H1 (cell line): Measurements from ENCODE around the gene TM9SF3. TPM values are rescaled to one million over a fixed set of nuclear protein-coding genes. Genes with fewer than 3 reads are reported as not detected.

Experiments
- CTCF ChIA-PET: fragments of 300-600 bp; sonication (Branson Sonifier 250); formaldehyde crosslinking; loops from one replicate; lab custom pipeline; 2021; ENCODE audit not compliant: partially characterized antibody; lab: Charles Lee
- POLR2A ChIA-PET: fragments of 300-600 bp; sonication (Branson Sonifier 250); formaldehyde crosslinking; loops from one replicate; lab custom pipeline; 2021; ENCODE audit warnings: inconsistent platforms; ENCODE audit not compliant: partially characterized antibody; lab: Charles Lee
- DNase-seq, 2 experiments: peaks; one replicate each; pipeline versions ENCODE4 v3.0.0 to v3.0.0-alpha.2; 2010 to 2022; ENCODE audit warnings: low spot score in 2 of 2, low read depth in 1 of 2, mixed read lengths in 1 of 2
- FAIRE-seq: peaks from 2 replicates; lab custom pipeline; 2011; peaks lifted over from hg19 to GRCh38; lab: Jason Lieb, UNC
- H2AFZ ChIP-seq: 2 replicates; pipeline ENCODE4 v1.8.1; 2012; ENCODE audit warnings: low read length, inconsistent platforms
- H2AK5ac ChIP-seq: 2 replicates; pipeline ENCODE4 v1.6.1; 2013; ENCODE audit warnings: low read depth, low read length
- H2BK120ac ChIP-seq: replicated peaks from 2 replicates; pipeline ENCODE3; 2013; ENCODE audit warnings: low read depth, low read length, inconsistent platforms
- H2BK12ac ChIP-seq: 2 replicates; pipeline ENCODE4 v1.6.1; 2013; ENCODE audit warnings: low read depth, low read length
- H2BK15ac ChIP-seq: 2 replicates; pipeline ENCODE4 v1.6.1; 2013; ENCODE audit warnings: low read length
- H2BK20ac ChIP-seq: 2 replicates; pipeline ENCODE4 v1.6.1; 2013; ENCODE audit warnings: low read length
- H2BK5ac ChIP-seq: 2 replicates; pipeline ENCODE4 v1.6.1; 2013; ENCODE audit warnings: low read depth, low read length
- H3K14ac ChIP-seq: 2 replicates; pipeline ENCODE4 v1.6.1; 2013; ENCODE audit warnings: inconsistent platforms; ENCODE audit not compliant: insufficient read length
- H3K18ac ChIP-seq: 2 replicates; pipeline ENCODE4 v1.6.1; 2013; ENCODE audit warnings: low read length; ENCODE audit errors: extremely low read depth
- H3K23ac ChIP-seq: 2 replicates; pipeline ENCODE4 v1.6.1; 2013; ENCODE audit warnings: inconsistent platforms; ENCODE audit not compliant: insufficient read length
- H3K23me2 ChIP-seq: 2 replicates; pipeline ENCODE4 v1.6.1; 2013; ENCODE audit warnings: low read depth, low read length
- H3K27ac ChIP-seq: 2 replicates; pipeline ENCODE4 v1.6.1; 2011; ENCODE audit warnings: low read depth, low read length, inconsistent platforms
- H3K27me3 ChIP-seq, 4 experiments: replicated peaks in 1 of 4; 1 replicate in 1 of 4; 2 replicates in 3 of 4; pipeline versions ENCODE4 v1.6.1 to v1.8.1; 2011 to 2013; ENCODE audit warnings: low read length in 3 of 4, mild to moderate bottlenecking in 3 of 4, inconsistent platforms in 2 of 4, mixed read lengths in 2 of 4, moderate library complexity in 1 of 4; ENCODE audit not compliant: control insufficient read depth in 3 of 4, insufficient read depth in 3 of 4; ENCODE audit errors: extremely low read depth in 1 of 4
- H3K36me3 ChIP-seq, 4 experiments: 2 replicates each; pipeline versions ENCODE4 v1.6.1 to v1.8.1; 2011 to 2013; ENCODE audit warnings: mild to moderate bottlenecking in 4 of 4, low read length in 3 of 4, moderate library complexity in 2 of 4, control low read depth in 1 of 4, inconsistent platforms in 1 of 4; ENCODE audit not compliant: insufficient read depth in 4 of 4, control insufficient read depth in 2 of 4
- H3K4ac ChIP-seq: replicated peaks from 2 replicates; pipeline ENCODE3; 2013; ENCODE audit warnings: low read length, low read depth, mixed read lengths, inconsistent platforms; ENCODE audit not compliant: insufficient read length
- H3K4me1 ChIP-seq, 4 experiments: replicated peaks in 1 of 4; 1 replicate in 1 of 4; 2 replicates in 3 of 4; pipeline versions ENCODE4 v1.6.1 to v1.8.1; 2011 to 2013; ENCODE audit warnings: low read length in 3 of 4, inconsistent platforms in 2 of 4, mixed read lengths in 1 of 4; ENCODE audit not compliant: insufficient read depth in 4 of 4, control insufficient read depth in 3 of 4
- H3K4me2 ChIP-seq, 2 experiments: 2 replicates each; pipeline versions ENCODE4 v1.6.1 to v1.8.1; 2011 to 2013; ENCODE audit warnings: low read depth in 2 of 2, low read length in 2 of 2, control low read depth in 1 of 2, inconsistent platforms in 1 of 2, mild to moderate bottlenecking in 1 of 2; ENCODE audit not compliant: insufficient read depth in 1 of 2
- H3K4me3 ChIP-seq, 4 experiments: fragments of 200-600, 300-600 bp in 1 of 4; sonication (generic), shearing (Covaris generic), sonication (Bioruptor Twin) in 1 of 4; 2 replicates each; pipeline versions ENCODE4 v1.5.1 to v1.8.1; 2011 to 2016; ENCODE audit warnings: low read length in 4 of 4, low read depth in 3 of 4, control low read depth in 2 of 4, inconsistent platforms in 2 of 4, mild to moderate bottlenecking in 2 of 4, mixed read lengths in 1 of 4, moderate library complexity in 1 of 4; ENCODE audit not compliant: insufficient read depth in 2 of 4; ENCODE audit errors: extremely low read depth in 1 of 4
- H3K56ac ChIP-seq: replicated peaks from 2 replicates; pipeline ENCODE3; 2013; ENCODE audit warnings: low read depth, mild to moderate bottlenecking, mixed read lengths, low read length, inconsistent platforms; ENCODE audit not compliant: insufficient read length
- H3K79me1 ChIP-seq: 2 replicates; pipeline ENCODE4 v1.6.1; 2013; ENCODE audit warnings: low read depth, low read length, control low read depth
- H3K79me2 ChIP-seq, 2 experiments: 2 replicates each; pipeline versions ENCODE4 v1.6.1 to v1.8.1; 2012 to 2013; ENCODE audit warnings: low read length in 2 of 2, mild to moderate bottlenecking in 2 of 2, inconsistent platforms in 1 of 2; ENCODE audit not compliant: insufficient read depth in 2 of 2, control insufficient read depth in 1 of 2
- H3K9ac ChIP-seq, 4 experiments: replicated peaks in 1 of 4; 1 replicate in 1 of 4; 2 replicates in 3 of 4; pipeline versions ENCODE4 v1.6.1 to v1.8.1; 2011 to 2013; ENCODE audit warnings: low read depth in 3 of 4, low read length in 3 of 4, control low read depth in 2 of 4, mild to moderate bottlenecking in 2 of 4, moderate library complexity in 2 of 4, inconsistent platforms in 1 of 4; ENCODE audit errors: extremely low read depth in 1 of 4
- H3K9me3 ChIP-seq, 2 experiments: 2 replicates each; pipeline versions ENCODE4 v1.6.1 to v1.8.1; 2012 to 2013; ENCODE audit warnings: mild to moderate bottlenecking in 2 of 2, moderate library complexity in 2 of 2, control low read depth in 1 of 2, inconsistent platforms in 1 of 2, low read depth in 1 of 2, low read length in 1 of 2, mixed read lengths in 1 of 2; ENCODE audit not compliant: insufficient read depth in 2 of 2
- H4K20me1 ChIP-seq, 2 experiments: replicated peaks in 1 of 2; 2 replicates each; pipeline versions ENCODE3 to v1.8.1; 2011 to 2013; ENCODE audit warnings: inconsistent platforms in 2 of 2, low read length in 2 of 2, mild to moderate bottlenecking in 1 of 2; ENCODE audit not compliant: insufficient read depth in 2 of 2, control insufficient read depth in 1 of 2
- H4K5ac ChIP-seq: 2 replicates; pipeline ENCODE4 v1.6.1; 2013; ENCODE audit warnings: low read length, low read depth, mixed read lengths, inconsistent platforms; ENCODE audit not compliant: insufficient read length
- H4K8ac ChIP-seq: 2 replicates; pipeline ENCODE4 v1.8.0; 2013; ENCODE audit warnings: mild to moderate bottlenecking, moderate library complexity, low read length, inconsistent platforms; ENCODE audit not compliant: insufficient read depth; ENCODE audit errors: extremely low read depth
- H4K91ac ChIP-seq: replicated peaks from 2 replicates; pipeline ENCODE3; 2013; ENCODE audit warnings: low read length, mixed read lengths, inconsistent platforms; ENCODE audit not compliant: insufficient read length
- ATF3 ChIP-seq: IDR thresholded peaks from 2 replicates; pipeline ENCODE4 v1.6.1; 2011; ENCODE audit warnings: low read depth, mild to moderate bottlenecking, low read length; ENCODE audit not compliant: insufficient read depth
- EGR1 ChIP-seq: IDR thresholded peaks from 2 replicates; pipeline ENCODE4 v1.6.1; 2011; ENCODE audit warnings: low read depth, low read length, borderline replicate concordance
- FOSL1 ChIP-seq: IDR thresholded peaks from 2 replicates; pipeline ENCODE4 v1.6.1; 2011; ENCODE audit warnings: mild to moderate bottlenecking, low read depth, low read length, moderate library complexity; ENCODE audit not compliant: insufficient read depth
- HDAC2 ChIP-seq, 2 experiments: fragments of 300-600 bp in 1 of 2; sonication (generic) in 1 of 2; IDR thresholded peaks; 2 replicates each; pipeline ENCODE4 v1.6.1; 2011 to 2012; ENCODE audit warnings: low read depth in 2 of 2, low read length in 2 of 2, mild to moderate bottlenecking in 2 of 2, moderate library complexity in 2 of 2, borderline replicate concordance in 1 of 2, inconsistent platforms in 1 of 2
- KDM1A ChIP-seq: fragments of 200-600, 300-600 bp; sonication (generic); IDR thresholded peaks from 2 replicates; pipeline ENCODE4 v1.7.1; 2016; ENCODE audit warnings: mild to moderate bottlenecking, low read length, borderline replicate concordance
- POLR2AphosphoS5 ChIP-seq: IDR thresholded peaks from 2 replicates; pipeline ENCODE4 v1.6.1; 2011; ENCODE audit warnings: low read depth, low read length
- RBBP5 ChIP-seq: IDR thresholded peaks from 2 replicates; pipeline ENCODE4 v1.7.1; 2012; ENCODE audit warnings: low read depth, mild to moderate bottlenecking, inconsistent platforms, low read length, moderate library complexity, borderline replicate concordance
- SIRT6 ChIP-seq: IDR thresholded peaks from one replicate; pipeline ENCODE4 v1.7.1; 2012; ENCODE audit warnings: low read length, inconsistent platforms
- SIX5 ChIP-seq: IDR thresholded peaks from 2 replicates; pipeline ENCODE4 v1.6.1; 2011; ENCODE audit warnings: mild to moderate bottlenecking, low read depth, low read length
- TEAD4 ChIP-seq: IDR thresholded peaks from 2 replicates; pipeline ENCODE4 v1.6.1; 2012; ENCODE audit warnings: low read depth, low read length, inconsistent platforms, mixed read lengths
- WGBS, 2 experiments: shearing (Covaris generic) in 1 of 2; methylation state at CpG; one replicate each; pipeline versions ENCODE4 v1.1.6 to v1.1.7; 2013 to 2015; ENCODE audit warnings: low lambda C conversion rate in 2 of 2, mixed read lengths in 2 of 2, inconsistent platforms in 1 of 2, low coverage in 1 of 2, missing lambda C conversion rate in 1 of 2; ENCODE audit not compliant: insufficient replicate concordance in 2 of 2, insufficient coverage in 1 of 2, insufficient read length in 1 of 2; ENCODE audit errors: extremely low coverage in 1 of 2, missing lambda C conversion rate in 1 of 2; 5-methylcytosine and 5-hydroxymethylcytosine counted together
- polyA plus RNA-seq, 7 experiments: library from polyadenylated mRNA; depleted of rRNA in 3 of 7; stranded (reverse) in 5 of 7; unstranded in 2 of 7; fragments of >200 nt in 5 of 7; fragments of 200-250 nt in 2 of 7; gene quantifications; 1 replicate in 5 of 7; 2 replicates in 1 of 7; 4 replicates in 1 of 7; pipeline versions ENCODE4 v1.2.1 to v1.2.3, GENCODE V29; 2011 to 2013; ENCODE audit warnings: missing spikeins in 2 of 7, mixed read lengths in 2 of 7
- total RNA-seq: library from RNA; stranded (reverse); fragmentation: NEBNext Ultra II Directional; extraction: Animal tissue kit (Norgen Biotek cat#: 25700); gene quantifications from 2 replicates; pipeline ENCODE4 v1.2.1, GENCODE V29; 2021

The TM9SF3 gene
- total and polyA plus RNA-seq, 2 of the 8 experiments (the other 6 are each of a cell fraction or from before 2014, with no cell fraction given) = 123 to 127 TPM

- H3K23me2 ChIP-seq = peaks cover 4% of the 10 kb centered on the region
- no peak overlapping the region for H3K56ac ChIP-seq
- no peak overlapping the region for H3K27ac ChIP-seq
- 100% methylated on average over 1 of the region's 1 CpG; no CpG with 5 or more reads in 1 of the 2 experiments for WGBS, 2 experiments
- H2BK12ac ChIP-seq = no peak overlapping the region
- H3K4me2 ChIP-seq = no peak overlapping the region
- no peak for FAIRE-seq
- no peak overlapping the region for H2BK20ac ChIP-seq
- H4K91ac ChIP-seq = no peak overlapping the region
- H3K4ac ChIP-seq = no peak overlapping the region
- no peak overlapping the region for H3K18ac ChIP-seq
- H3K9ac ChIP-seq = no peak overlapping the region
- no peak overlapping the region for H4K5ac ChIP-seq
- H2BK120ac ChIP-seq = no peak overlapping the region
- no peaks in the 10 kb centered on the region for H3K27me3 ChIP-seq
- H3K36me3 ChIP-seq = no peaks in the 10 kb centered on the region
- no peak overlapping the region for H3K14ac ChIP-seq
- no peak overlapping the region for H2BK5ac ChIP-seq
- no peak for TF ChIP-seq FOSL1
- TF ChIP-seq TEAD4 = no peak
- TF ChIP-seq RBBP5 = no peak
- no peak for TF ChIP-seq HDAC2 (IDR thresholded peaks at IDR 0.05; ENCODE audit: borderline replicate concordance in 1 of 2, low read depth in 2 of 2, low read length in 2 of 2)
- TF ChIP-seq SIRT6 = no peak
- no peak for TF ChIP-seq KDM1A
- TF ChIP-seq SIX5 = no peak
- TF ChIP-seq POLR2AphosphoS5 = no peak
- no peak for TF ChIP-seq EGR1
- no peak for TF ChIP-seq ATF3
- no peaks in the 10 kb centered on the region for H3K9me3 ChIP-seq
- DNase-seq = no peak
- POLR2A ChIA-PET = interaction anchor here (2.0 kb wide), 1 partner anchor 12 kb away, joined by 6 read pairs; no protein-coding TSS in a partner anchor
- peaks cover 8 to 10% of the 10 kb centered on the region in 2 experiments for H4K20me1 ChIP-seq
- CTCF ChIA-PET = interaction anchor here (0.8 to 1.1 kb wide), 3 partner anchors 14 to 72 kb away, joined by 3 to 4 read pairs (median 3); no protein-coding TSS in a partner anchor
- peaks cover 11 to 74% of the 10 kb centered on the region in 2 experiments for H3K79me2 ChIP-seq
- no peak overlapping the region for H3K4me3 ChIP-seq
- H3K4me1 ChIP-seq = peaks cover 2 to 13% (median 5%) of the 10 kb centered on the region in 4 experiments; a peak in 4 of 7 replicates
- H3K79me1 ChIP-seq = no peaks in the 10 kb centered on the region
- H4K8ac ChIP-seq = no peak overlapping the region
- no peak overlapping the region for H2AFZ ChIP-seq
- no peak overlapping the region for H2AK5ac ChIP-seq
- H3K23ac ChIP-seq = no peak overlapping the region
- no peak overlapping the region for H2BK15ac ChIP-seq
Observed at GRCh38 chr10:96584035-96584434, 2.8 kb downstream of the TM9SF3 start.
